COR-L47 (cell line): Measurements from ENCODE around the gene VAV2.
"Not testable (repeated sequence)": the region's sequence is repeated elsewhere in the genome, so short reads cannot be mapped to it uniquely, and the experiment has no call there.

Experiments used
- DNase-seq: peaks from one replicate; lab custom pipeline; 2025; lab: John Stamatoyannopoulos, UW

The VAV2 gene

DNA sequence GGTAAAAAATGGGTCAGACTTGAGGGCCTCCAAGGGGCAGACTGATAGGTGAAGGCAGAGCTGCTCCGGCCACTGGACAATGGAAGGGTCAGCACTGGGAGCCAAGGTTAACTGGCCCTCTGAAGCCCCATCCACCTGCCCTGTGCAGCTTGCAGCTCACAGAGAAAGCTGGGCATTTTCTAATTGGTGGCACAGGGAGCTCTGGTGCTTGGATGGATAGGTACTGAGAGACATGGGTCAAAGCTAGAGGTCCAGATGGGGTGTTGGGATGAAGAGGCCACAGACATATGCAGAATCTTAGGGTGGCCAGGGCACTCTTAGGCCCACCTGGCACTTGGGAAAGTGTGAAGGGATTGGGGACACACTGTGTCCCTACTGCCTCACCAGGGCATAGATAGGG lies 224.5 kb downstream of the VAV2 start:
- DNase-seq, result no peak

DNA sequence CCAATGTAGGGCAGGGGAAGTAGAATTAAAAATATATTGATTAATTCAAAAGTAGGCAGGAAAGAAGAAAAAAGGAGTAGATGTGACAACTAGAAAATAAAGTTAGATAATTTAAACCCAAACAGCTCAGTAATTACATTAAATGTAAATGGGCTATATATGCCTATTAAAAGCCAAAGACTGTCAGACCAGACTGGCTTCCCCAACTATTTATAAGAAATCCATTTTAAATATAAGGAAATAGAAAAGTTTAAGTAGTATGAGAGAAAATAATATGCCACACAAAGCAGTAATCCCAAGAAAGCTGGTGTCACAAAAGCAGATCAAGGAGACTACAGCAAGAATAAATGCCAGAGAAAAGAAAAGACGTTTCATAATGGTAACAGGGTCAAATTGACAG lies 225.1 kb downstream of the VAV2 start:
- no peak for DNase-seq

DNA sequence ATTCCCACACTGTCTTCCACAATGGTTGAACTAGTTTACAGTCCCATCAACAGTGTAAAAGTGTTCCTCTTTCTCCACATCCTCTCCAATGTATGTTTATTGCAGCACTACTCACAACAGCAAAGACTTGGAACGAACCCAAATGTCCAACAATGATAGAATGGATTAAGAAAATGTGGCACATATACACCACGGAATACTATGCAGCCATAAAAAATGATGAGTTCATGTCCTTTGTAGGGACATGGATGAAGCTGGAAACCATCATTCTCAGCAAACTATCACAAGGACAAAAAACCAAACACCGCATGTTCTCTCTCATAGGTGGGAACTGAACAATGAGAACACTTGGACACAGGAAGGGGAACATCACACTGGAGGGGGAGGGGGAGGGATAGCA lies 225.9 kb downstream of the VAV2 start:
- not testable (repeated sequence) for DNase-seq

DNA sequence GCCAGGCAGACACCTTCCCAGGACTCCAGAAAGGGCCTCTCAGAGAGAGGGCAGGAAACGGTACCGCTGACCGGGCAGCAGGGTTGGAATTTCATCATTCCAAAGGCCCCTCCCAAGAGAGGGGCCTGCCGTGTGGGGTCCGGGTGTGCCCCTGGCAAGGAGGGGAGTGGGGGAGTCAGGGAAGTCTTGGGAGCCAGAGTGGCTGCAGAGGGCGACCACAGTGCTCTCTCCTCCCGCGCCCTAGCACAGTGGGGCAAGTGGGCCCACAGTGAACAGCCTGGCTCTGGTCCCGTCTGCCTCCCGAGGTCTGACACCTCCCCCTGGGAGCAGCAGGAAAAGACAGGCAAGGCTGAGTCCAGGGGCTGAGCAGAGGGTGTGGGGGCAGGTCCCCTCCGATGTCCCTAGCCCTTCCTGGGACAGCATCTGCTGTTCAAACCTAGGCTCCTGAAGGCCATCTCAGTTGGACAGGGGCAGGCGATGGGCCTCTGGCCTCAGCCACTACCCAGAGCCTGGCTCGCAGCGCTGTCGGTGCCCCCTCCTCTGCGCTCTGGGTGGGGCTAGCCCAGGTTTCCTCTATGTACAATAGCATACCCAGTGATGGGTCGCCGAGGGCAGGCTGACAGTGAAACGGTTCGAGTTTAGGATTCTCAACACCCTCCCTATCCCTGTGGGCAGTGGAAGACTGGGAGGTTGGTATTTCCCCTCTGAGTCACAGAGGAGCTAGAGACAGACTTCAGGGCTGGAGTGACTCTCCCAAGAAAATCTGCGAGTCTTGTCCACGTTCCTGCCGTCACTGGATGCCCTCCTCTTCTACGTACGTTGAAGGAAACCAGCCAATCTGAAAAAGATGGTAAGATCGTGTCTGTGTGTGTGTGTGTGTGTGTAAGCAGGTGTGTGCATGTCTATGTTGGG lies 228.6 kb downstream of the VAV2 start:
- no peak for DNase-seq

DNA sequence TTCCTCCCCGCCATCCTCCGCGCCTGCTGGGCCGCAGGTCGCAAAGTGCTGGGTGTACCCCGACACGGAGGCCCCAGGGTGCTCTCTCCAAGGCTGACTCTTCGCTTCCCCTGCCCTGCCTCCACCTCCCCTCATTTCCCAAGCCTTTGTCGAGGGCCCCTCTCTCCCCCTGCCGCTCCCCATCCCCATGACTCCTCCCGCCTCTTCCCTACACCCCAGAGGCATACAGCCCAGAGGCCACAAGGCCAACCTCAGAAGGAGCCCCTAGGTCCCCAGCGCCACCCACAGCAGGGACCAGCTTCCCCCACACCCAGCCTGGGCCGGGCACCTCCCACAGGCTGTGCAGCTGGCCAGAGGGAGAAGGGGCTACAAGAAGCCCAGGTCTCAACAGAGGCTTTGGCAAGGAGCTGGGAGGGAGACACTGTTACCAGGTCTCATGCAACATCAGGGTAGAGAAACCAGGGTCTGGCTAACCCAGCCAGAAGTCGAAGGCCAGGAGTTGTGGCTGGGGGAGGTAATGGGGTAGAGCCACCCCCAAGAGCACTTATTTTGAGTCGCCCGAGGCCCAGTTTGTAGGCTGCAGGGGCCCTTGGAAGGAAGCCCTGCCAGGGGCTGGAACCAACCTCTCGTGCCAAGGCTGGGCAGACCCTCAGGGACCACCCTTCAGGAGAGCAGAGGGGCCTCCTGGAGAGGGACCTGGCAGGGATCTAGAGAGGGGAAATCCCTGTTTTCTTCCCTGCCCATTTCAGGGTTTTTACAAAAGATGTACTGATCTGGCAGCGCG lies 229.4 kb downstream of the VAV2 start:
- no peak for DNase-seq

DNA sequence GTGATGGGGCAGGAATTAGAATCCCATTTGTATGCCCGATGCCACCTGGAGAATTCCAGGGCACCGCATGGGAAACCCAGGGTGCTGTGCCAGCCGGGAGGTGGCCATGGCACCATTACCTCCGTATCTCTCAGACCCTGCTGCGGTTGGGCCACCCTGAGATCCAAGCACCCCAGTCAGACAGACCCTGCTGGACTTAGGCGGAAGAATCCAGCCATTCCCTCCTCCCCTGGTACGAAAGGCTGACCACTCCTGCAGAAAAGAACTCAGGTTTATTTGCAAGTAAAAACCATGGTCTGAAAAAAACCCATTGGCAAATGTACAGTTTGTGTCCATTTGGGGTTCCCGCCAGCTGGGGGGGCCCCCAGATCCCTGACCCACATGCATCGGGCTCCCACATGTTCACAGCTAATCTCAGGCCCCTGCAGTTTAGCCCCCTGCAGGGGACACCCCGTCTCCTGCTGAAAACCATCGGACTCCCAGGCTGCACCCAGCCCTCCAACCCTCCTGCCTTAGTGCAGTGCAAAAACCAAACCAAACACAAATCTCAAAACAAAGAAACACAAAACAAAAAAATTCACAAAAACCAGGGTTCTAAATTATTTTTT lies 230.4 kb downstream of the VAV2 start:
- no peak for DNase-seq

DNA sequence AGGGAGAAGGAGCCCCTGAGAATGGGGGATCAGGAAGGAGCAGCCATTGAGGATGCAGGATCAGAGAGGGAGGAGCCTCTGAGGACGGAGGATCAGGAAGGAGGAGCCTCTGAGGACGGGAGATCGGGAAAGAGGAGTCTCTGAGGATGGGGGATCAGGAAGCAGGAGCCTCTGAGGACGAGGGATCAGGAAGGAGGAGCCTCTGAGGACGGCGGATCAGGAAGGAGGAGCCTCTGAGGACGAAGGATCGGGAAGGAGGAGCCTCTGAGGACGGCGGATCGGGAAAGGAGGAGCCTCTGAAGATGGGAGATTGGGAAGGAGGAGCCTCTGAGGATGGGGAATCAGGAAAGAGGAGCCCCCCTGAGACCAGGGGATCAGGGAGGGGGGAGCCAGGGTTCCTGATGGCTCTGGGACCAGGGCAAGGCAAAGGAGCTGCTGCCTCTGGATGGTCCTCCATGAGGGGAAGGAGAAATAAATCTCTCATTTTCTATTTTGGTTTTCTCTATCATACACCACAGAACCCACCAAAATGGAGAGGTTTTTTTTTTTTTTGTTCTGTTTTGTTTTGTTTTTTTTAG lies 231.3 kb downstream of the VAV2 start:
- DNase-seq, result no peak

DNA sequence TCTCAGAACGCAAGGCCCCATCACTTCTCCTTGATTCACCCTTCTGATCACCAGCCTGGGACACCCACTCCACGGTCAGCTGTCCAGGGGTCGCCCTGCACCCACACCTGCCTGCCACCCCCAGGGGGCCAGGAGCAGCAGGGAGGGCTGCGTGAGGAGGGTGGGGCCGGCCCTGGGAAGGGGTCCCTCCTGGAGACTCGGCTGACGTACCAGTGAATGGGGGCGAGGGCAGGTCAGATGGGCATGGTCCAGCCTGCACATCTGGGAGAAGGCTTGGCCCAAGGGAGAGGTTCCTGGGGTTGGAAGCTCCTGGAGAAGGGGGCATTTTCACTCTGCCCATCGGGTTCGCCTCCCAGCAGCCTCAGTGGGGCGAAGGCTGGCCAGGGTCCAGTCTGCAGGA lies 232.2 kb downstream of the VAV2 start:
- no peak for DNase-seq

DNA sequence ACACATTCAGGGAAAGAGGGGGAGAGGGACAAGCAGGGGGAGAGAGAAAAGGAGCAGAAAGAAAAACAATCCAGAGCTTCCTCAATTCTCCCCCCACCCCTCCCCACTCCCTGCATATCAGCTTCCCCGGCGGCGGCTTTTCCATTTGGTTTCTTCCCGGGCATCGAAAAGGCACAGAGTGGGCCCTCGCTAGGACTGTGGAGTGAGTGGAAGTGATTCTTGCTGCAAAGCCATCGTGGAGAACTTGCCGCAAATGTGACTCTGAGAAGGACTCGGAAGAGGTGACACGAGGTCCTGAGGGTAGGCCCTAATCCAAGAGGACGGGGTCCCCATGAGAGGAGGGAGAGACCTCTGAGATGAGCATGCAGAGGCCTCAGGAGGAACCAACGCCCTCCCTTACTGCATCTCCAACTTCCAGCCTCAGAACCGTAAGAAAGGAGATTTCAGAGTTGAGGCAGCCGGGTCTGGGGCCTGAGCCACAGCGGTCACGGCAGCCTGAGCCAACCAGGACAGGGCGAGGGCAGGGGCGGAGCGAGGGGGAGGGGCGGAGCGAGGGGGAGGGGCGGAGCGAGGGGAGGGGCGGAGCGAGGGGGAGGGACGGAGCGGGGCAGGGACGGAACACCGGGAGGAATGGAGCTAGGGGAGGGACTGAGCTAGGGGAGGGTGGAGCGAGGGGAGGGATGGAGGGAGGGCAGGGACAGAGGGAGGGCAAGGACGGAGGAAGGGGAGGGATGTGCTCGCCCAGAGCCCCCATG lies 232.8 kb downstream of the VAV2 start:
- no peak for DNase-seq

DNA sequence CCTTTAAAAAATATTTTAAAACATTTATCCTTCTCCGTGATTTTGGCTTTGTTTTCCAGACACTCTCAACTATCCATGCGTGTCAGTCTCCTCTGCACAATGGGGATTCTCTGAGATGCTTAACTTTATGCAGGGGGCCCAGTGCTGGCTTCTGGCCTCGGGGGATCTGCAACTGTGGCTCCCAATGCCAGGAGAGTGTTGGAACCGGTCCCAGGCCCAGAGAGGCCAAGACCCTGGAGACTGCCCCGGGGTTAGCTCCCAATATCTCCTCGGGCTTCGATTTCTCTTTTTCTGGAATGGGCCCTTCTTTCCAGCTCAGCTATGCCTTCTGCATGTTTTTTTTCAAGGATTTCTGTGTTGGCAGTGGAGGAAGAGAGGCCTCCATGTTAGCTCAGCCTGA lies 233.9 kb downstream of the VAV2 start:
- no peak for DNase-seq

DNA sequence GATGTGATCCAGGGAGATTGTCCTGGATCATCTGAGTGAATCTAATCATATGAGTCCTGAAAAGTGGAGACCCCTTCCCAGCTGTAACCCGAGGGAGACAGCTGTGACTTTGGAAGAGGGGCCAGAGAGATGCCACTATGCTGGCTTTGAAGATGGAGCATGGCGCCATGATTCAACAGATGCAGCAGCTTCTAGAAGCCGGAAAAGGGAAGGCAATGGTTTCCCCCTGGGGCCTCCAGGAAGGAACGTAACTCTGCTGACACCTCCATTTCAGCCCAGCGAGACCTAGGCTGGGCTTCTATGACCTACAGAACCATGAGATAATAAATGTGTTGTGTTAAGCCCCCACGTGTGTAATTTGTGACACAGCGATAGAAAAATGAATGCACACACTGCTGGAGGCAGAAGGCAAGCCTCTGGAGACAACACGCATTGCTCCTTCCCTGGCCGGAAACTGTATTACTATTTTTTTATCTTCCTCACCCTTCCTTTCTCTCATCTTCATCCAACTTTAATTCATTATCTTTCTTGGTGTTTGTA lies 237.4 kb downstream of the VAV2 start:
- DNase-seq, result no peak

DNA sequence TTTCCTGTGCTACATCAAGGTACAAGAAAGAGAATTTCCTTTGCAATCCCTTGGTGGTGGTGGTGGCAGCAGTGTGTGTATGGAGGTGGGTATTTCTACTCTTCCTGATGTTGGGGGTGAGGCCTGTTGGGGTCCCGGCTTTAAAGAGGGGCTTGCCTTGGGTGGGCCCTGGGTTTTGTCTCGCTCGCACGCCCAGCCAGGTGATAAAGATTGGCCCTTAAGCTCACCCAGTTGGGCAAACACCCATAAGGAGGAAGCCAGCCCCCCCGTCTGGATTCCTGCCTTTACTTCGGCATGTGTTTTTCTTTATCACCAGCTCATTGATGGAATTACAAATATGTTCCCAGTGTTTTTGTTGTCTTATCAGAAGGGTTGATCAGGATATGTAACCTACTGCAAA lies 237.9 kb downstream of the VAV2 start:
- DNase-seq, result no peak

DNA sequence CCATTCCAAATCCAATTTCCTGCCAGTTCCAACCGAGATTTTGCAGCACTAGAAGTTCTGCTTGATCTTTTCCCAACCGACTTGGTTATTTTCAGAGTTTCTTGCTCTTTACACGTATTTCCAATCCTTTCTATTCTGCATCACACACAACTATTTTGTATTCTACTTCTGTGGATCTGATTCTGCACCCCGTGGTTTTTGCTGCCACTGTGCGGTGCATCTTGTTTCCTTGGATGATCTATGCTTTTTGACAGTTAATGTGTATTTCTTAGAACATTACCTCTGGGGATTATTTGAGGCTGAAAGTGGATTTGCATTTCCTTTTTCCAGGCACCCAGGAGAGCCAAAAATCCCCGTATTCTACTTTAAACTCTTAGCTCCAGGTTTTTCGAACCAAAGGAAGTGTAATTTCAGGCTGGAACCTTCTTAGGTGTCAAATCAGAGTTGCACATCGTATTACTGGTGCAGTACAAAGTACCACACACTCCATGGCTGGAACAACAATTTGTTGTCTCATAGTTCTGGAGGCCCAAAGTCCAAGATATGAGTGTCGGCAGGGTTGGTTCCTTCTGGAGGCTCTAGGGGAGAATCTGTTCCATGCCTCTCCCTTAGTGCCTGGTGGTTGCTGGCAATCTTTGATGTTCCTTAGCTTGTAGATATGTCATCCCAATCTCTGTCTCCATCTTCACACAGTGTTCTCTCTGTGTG lies 239.2 kb downstream of the VAV2 start:
- no peak for DNase-seq

DNA sequence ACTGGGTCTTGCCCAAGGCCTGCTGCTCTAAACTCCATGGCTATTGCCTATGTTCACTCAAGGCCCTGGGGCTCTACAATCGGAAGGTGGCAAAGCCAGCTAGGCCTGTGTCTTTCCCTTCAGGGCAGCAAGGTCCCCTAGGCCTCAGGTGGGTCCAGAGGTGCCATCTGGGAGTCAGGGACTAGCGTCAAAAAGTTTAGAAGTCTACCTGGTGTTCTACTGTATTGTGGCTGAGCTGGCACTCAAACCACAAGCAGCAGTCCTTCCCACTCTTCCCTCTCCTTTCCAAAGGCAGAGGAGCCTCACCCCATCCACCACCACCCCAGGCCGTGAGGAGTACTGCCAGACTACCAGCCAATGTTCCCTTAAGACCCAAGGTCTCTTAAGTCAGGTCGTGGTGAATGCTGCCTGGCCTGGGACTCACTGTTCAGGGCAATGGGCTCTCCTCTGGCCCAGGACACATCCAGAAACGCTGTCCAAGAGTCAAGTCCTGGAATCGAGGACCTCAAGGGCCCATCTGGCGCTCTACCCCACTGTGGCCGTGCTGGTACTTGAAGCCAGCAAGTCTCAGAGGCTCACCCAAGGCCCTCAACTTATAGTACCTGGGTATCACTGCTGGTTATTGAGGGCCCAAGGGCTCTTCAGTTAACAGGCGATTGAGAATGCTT lies 241.0 kb downstream of the VAV2 start:
- DNase-seq, result no peak

DNA sequence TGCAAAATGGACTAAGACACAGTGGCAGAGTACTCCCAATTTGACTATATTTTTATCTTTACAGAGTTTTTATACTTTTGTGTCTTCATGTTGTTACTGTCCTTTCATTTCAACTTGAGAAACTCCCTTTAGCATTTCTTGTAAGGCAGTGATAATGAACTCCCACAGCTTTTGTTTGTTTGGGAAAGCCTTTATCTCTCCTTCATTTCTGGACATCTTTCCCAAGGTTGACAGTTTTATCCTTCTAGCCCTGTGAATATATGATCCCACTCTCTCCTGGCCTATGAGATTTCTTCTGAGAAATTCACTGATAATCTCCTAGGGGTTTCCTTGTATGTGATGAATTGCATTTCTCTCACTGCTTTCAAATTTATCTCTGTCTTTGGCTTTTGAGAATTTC lies 244.8 kb downstream of the VAV2 start:
- no peak for DNase-seq

DNA sequence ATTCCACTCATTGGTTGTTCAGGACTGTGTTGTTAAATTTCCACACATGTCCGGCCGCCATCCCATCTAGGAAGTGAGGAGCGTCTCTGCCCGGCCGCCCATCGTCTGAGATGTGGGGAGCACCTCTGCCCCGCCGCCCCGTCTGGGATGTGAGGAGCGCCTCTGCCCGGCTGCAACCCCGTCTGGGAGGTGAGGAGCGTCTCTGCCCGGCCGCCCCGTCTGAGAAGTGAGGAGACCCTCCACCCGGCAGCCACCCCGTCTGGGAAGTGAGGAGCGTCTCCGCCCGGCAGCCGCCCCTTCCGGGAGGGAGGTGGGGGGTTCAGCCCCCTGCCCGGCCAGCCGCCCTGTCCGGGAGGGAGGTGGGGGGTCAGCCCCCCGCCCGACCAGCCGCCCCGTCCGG lies 247.6 kb downstream of the VAV2 start:
- DNase-seq, result not testable (repeated sequence)

DNA sequence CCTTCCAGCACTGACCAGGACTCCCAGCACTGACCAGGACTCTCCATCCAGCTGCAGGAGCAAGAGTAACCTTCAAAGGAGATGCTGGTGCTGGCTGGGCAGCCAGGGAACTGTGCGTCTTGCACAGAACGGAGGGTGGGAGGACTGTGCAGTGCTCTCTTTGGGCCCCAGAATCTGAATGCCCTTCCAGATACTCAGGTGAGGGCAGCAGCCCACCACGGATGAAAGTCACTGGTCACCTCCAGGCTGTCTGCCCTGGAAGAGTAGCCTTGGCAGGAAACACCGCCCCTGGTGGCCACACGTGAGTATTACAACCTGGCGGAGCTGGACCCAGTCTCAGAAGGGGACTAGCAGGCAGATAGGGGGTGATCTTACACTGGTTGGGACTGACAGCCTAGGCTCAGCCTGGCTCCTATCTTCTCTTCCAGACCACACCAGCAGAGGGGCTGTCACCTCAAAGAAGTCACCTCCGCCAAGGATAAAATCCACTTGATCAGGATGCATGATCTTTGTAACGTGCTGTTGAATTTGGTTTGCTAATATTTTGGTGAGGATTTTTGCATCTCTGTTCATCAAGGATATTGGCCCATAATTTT lies 249.2 kb downstream of the VAV2 start:
- peak; percentile 82 for DNase-seq

DNA sequence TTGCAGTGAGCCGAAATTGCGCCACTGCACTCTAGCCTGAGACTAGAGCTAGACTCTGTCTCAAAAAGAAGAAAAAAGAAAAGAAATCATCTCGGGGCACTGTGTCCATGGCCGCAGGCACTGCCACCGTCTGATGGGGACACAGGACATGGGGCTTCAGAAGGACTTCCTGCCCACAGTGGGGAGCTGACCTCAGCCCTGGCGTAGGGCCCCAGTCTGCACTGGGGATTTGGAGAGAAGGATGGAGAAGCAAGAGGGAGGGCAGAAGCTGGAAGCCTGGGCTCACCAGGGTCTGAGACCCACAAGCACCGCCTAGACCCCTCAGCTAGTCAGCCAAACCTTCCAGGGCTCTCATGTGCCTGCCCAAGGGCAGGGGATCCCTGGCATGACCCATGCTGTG lies 249.9 kb downstream of the VAV2 start:
- DNase-seq, result no peak

DNA sequence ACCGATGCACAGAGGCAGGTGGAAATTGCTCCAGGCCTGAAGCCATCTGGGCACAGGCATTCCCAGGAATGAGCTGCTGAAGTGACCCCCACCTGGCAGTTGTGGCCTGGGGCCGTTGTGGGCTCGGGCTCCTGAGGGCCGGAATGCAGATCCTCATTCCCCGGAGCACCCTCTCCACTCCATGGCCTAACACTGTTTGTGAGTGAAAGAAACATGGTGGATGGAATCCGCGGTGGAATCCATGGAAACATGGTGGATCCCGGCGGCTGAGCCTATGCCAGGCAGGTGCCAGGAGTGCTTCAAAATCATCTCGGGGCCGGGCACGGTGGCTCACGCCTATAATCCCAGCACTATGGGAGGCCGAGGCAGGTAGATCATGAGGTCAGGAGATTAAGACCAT lies 250.4 kb downstream of the VAV2 start:
- no peak for DNase-seq

DNA sequence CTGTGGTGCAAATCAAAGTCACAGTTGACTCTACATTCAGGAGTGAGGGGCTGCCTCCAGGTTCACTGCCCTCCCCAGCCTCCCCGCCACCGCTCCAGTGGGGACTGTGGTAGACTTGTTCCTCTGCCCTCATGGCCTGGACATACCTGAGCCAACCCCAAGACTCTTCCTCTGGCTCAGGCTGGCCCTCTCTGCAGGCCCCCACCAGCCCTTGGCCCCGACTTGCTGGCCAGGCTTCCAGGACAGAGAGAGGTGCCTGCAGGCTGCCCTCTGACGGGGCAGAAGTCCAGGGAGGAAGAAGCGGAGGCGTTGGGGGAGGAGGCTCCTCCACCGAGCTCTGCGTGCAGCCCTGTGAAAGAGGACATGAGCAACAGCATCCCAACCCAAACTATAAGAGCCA lies 251.2 kb downstream of the VAV2 start:
- DNase-seq, result no peak
